ENCODE measurements around the gene CCDC32. TPM values are rescaled to one million over a fixed set of nuclear protein-coding genes. Genes with fewer than 3 reads are reported as not detected.

Gene CCDC32
- total and polyA plus RNA-seq, 2 donors (not counting 1 experiment from before 2014, with no cell fraction given) = 14.5 to 20.7 TPM

DNA sequence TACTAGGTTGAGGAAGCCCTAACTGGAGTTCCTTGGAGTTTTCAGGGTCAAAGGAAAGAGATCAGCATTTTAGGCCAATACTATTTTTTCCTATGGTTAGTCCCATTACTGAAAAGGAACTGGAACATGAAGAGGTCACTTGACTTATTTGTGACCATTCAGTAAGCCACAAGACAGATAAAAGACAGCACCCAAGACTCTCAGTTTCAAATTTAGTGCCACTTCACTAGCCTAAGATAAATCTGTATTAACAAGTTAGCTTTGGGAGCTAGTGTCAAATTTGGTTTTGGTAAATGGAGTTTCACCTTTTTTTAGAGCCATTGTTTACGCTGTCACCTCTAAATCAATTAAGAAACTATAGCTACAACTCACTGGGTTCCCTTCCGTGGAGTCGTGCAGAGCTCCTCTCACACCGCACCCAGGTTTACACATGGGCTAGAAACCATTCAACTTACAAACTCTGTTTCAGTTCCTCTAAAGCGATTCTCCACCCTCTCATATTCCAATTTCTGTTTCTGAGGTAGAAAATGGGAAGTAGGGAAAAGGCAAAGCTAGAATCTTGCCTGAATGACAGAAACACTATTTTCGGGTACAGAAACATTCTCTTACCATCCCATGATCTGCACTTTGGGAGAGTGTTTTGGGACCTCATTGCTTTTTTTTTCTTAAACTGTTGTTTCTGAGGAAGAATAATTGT is 14.4 kb downstream of the CCDC32 start:
- H3K4me1 ChIP-seq (ENCODE audit: control insufficient read depth, extremely low read depth, insufficient read depth, low read length) = no peaks in the 10 kb centered on the region
- H3K27ac ChIP-seq (ENCODE audit: insufficient read depth, low read length) = no peak overlapping the region
- H3K36me3 ChIP-seq (ENCODE audit: control insufficient read depth, insufficient read depth, low read length) = peaks cover 1% of the 10 kb centered on the region
- no peak overlapping the region for H2AFZ ChIP-seq (ENCODE audit: low read length)
- no peaks in the 10 kb centered on the region for H3K79me2 ChIP-seq (ENCODE audit: control insufficient read depth, insufficient read depth, low read length)
- no peak overlapping the region for H3K4me2 ChIP-seq (ENCODE audit: extremely low read depth, insufficient read depth, low read length)
- no peaks in the 10 kb centered on the region for H3K9me3 ChIP-seq (ENCODE audit: control insufficient read depth, insufficient read depth, low read depth, low read length)
- TF ChIP-seq EZH2 (IDR thresholded peaks at IDR 0.05; ENCODE audit: low read length, missing control alignments) = no peak
- TF ChIP-seq CTCF (conservative IDR thresholded peaks at IDR 0.05 in 1 of 2, IDR thresholded peaks at IDR 0.05 in 1 of 2; ENCODE audit: low read depth in 1 of 2, low read length in 2 of 2) = no peak
- no peaks in the 10 kb centered on the region for H3K27me3 ChIP-seq (ENCODE audit: control insufficient read depth, insufficient read depth, low read length)
- H4K20me1 ChIP-seq (ENCODE audit: control insufficient read depth, extremely low read depth, insufficient read depth, low read length) = no peaks in the 10 kb centered on the region
- H3K4me3 ChIP-seq (replicated peaks in 1 of 4; ENCODE audit: control extremely low read depth in 1 of 4, insufficient read depth in 1 of 4, low read depth in 3 of 4, low read length in 4 of 4) = no peak overlapping the region
- no peak overlapping the region for H3K9ac ChIP-seq (ENCODE audit: insufficient read depth, low read length)
- DNase-seq (ENCODE audit: low read depth in 2 of 2) = no peak

DNA sequence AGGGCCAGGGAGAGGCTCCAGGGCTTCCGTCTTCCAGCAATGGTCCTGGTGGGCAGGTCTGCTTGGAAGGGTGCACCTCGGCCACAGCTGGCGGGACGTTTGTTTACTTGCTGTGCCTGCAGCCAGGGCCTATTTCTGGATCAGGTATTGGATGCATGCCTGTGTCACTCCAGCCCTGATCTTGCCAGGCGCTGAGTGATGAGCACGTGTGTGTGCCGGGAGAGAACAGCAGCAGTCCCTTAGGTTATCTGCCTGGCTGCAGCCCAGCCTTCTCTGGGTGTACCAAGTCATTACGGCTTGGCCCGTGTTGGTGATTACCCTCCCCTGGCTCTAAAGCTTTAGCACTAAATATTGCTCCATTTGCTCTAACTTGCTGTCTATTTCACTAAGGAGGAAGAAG is 14.9 kb downstream of the CCDC32 start:
- Histone ChIP-seq H3K27ac (ENCODE audit: insufficient read depth, low read length) (no peak overlapping the region), H3K9ac (ENCODE audit: insufficient read depth, low read length) (no peak overlapping the region), H4K20me1 (ENCODE audit: control insufficient read depth, extremely low read depth, insufficient read depth, low read length) (no peaks in the 10 kb centered on the region), H3K4me3 (replicated peaks in 1 of 4; ENCODE audit: control extremely low read depth in 1 of 4, insufficient read depth in 1 of 4, low read depth in 3 of 4, low read length in 4 of 4) (no peak overlapping the region), H3K4me2 (ENCODE audit: extremely low read depth, insufficient read depth, low read length) (no peak overlapping the region), H3K9me3 (ENCODE audit: control insufficient read depth, insufficient read depth, low read depth, low read length) (no peaks in the 10 kb centered on the region), H3K36me3 (ENCODE audit: control insufficient read depth, insufficient read depth, low read length) (peaks cover 1% of the 10 kb centered on the region), H2AFZ (ENCODE audit: low read length) (no peak overlapping the region), H3K79me2 (ENCODE audit: control insufficient read depth, insufficient read depth, low read length) (no peaks in the 10 kb centered on the region), H3K4me1 (ENCODE audit: control insufficient read depth, extremely low read depth, insufficient read depth, low read length) (no peaks in the 10 kb centered on the region), H3K27me3 (ENCODE audit: control insufficient read depth, insufficient read depth, low read length) (no peaks in the 10 kb centered on the region)
- DNase-seq (ENCODE audit: low read depth in 2 of 2) = no peak
- TF ChIP-seq EZH2 (IDR thresholded peaks at IDR 0.05; ENCODE audit: low read length, missing control alignments) = no peak
- no peak for TF ChIP-seq CTCF (conservative IDR thresholded peaks at IDR 0.05 in 1 of 2, IDR thresholded peaks at IDR 0.05 in 1 of 2; ENCODE audit: low read depth in 1 of 2, low read length in 2 of 2)

GRCh38 chr15:40548610-40549009 is 16.2 kb downstream of the CCDC32 start:
- no peak for TF ChIP-seq CTCF (conservative IDR thresholded peaks at IDR 0.05 in 1 of 2, IDR thresholded peaks at IDR 0.05 in 1 of 2; ENCODE audit: low read depth in 1 of 2, low read length in 2 of 2)
- TF ChIP-seq EZH2 (IDR thresholded peaks at IDR 0.05; ENCODE audit: low read length, missing control alignments) = no peak
- H3K4me3 ChIP-seq (replicated peaks in 1 of 4; ENCODE audit: control extremely low read depth in 1 of 4, insufficient read depth in 1 of 4, low read depth in 3 of 4, low read length in 4 of 4) = no peak overlapping the region
- no peaks in the 10 kb centered on the region for H3K4me1 ChIP-seq (ENCODE audit: control insufficient read depth, extremely low read depth, insufficient read depth, low read length)

More at GRCh38 chr15:40548610-40549009, 16.2 kb downstream of the CCDC32 start:
- no peaks in the 10 kb centered on the region for H3K9me3 ChIP-seq (ENCODE audit: control insufficient read depth, insufficient read depth, low read depth, low read length)
- peaks cover 1% of the 10 kb centered on the region for H3K36me3 ChIP-seq (ENCODE audit: control insufficient read depth, insufficient read depth, low read length)
- H4K20me1 ChIP-seq (ENCODE audit: control insufficient read depth, extremely low read depth, insufficient read depth, low read length) = no peaks in the 10 kb centered on the region
- no peaks in the 10 kb centered on the region for H3K27me3 ChIP-seq (ENCODE audit: control insufficient read depth, insufficient read depth, low read length)
- H3K27ac ChIP-seq (ENCODE audit: insufficient read depth, low read length) = no peak overlapping the region
- H3K9ac ChIP-seq (ENCODE audit: insufficient read depth, low read length) = no peak overlapping the region
- no peaks in the 10 kb centered on the region for H3K79me2 ChIP-seq (ENCODE audit: control insufficient read depth, insufficient read depth, low read length)
- no peak for DNase-seq (ENCODE audit: low read depth in 2 of 2)
- H2AFZ ChIP-seq (ENCODE audit: low read length) = no peak overlapping the region
- no peak overlapping the region for H3K4me2 ChIP-seq (ENCODE audit: extremely low read depth, insufficient read depth, low read length)
